NCI-H2171 (cell line): ENCODE results near the gene TMEM52.
A peak's percentile ranks its signal among the peaks of the same experiment; 100 is the strongest.

Experiments used
- DNase-seq: peaks from one replicate; lab custom pipeline; 2025; lab: John Stamatoyannopoulos, UW

Gene TMEM52

GRCh38 chr1:1926886-1927660 is 8.0 kb upstream of the TMEM52 start:
- no peak for DNase-seq

- DNase-seq: no peak
These were observed 7.3 kb upstream of the TMEM52 start for GRCh38 chr1:1926346-1926811.

- DNase-seq: no peak
These were observed 6.6 kb upstream of the TMEM52 start for GRCh38 chr1:1925437-1926345.

GRCh38 chr1:1924849-1925248 is 5.8 kb upstream of the TMEM52 start:
- no peak for DNase-seq

GRCh38 chr1:1924386-1924785 is 5.3 kb upstream of the TMEM52 start:
- DNase-seq: no peak

- DNase-seq: no peak
These were observed 4.1 kb upstream of the TMEM52 start for GRCh38 chr1:1922956-1923833.

GRCh38 chr1:1922702-1922955 is 3.5 kb upstream of the TMEM52 start:
- no peak for DNase-seq

GRCh38 chr1:1921901-1922701 is 3.0 kb upstream of the TMEM52 start:
- DNase-seq: no peak

- DNase-seq: no peak
These were observed 2.4 kb upstream of the TMEM52 start for GRCh38 chr1:1921459-1921862.

GRCh38 chr1:1920608-1921458 is 1.8 kb upstream of the TMEM52 start:
- DNase-seq: no peak

GRCh38 chr1:1920057-1920607 is 1.1 kb upstream of the TMEM52 start:
- DNase-seq: no peak

GRCh38 chr1:1919304-1920056 is 401 bp upstream of the TMEM52 start:
- peak; percentile 98 for DNase-seq

- no peak for DNase-seq
These were observed 831 bp downstream of the TMEM52 start for GRCh38 chr1:1917995-1918900.

GRCh38 chr1:1917304-1917976 is 1.6 kb downstream of the TMEM52 start:
- no peak for DNase-seq

GRCh38 chr1:1916851-1917251 is 2.2 kb downstream of the TMEM52 start:
- DNase-seq: no peak

GRCh38 chr1:1915911-1916840 is 2.9 kb downstream of the TMEM52 start:
- DNase-seq: no peak
